Endothelial cell of umbilical vein (primary cell): ENCODE data around the gene DCUN1D5. TPM values are rescaled to one million over a fixed set of nuclear protein-coding genes. Genes with fewer than 3 reads are reported as not detected.

Source experiments
- BruUV-seq: library from RNA; stranded (reverse); fragments of 400-500 nt; replicated peaks from 2 replicates; lab custom pipeline; 2021; lab: Mats Ljungman, UMichigan
- CTCF ChIA-PET: fragments of 300-600, 350-600 bp; sonication (Branson Sonifier 250); formaldehyde crosslinking; loops from one replicate; lab custom pipeline; 2021; ENCODE audit warnings: antibody characterized with exemption, inconsistent platforms; lab: Charles Lee
- POLR2A ChIA-PET: fragments of 300-600, 350-600 bp; sonication (Branson Sonifier 250); formaldehyde crosslinking; loops from one replicate; lab custom pipeline; 2021; ENCODE audit warnings: antibody characterized with exemption, inconsistent platforms; lab: Charles Lee
- DNase-seq: peaks from one replicate; pipeline ENCODE4 v3.0.0-alpha.2; 2011; ENCODE audit warnings: low read depth, low spot score
- FAIRE-seq: peaks from 2 replicates; lab custom pipeline; 2011; peaks lifted over from hg19 to GRCh38; lab: Jason Lieb, UNC
- H2AFZ ChIP-seq: 2 replicates; pipeline ENCODE4 v1.6.0; 2012; ENCODE audit warnings: low read depth, low read length, control low read depth, inconsistent platforms
- H3K27ac ChIP-seq: 2 replicates; pipeline ENCODE4 v1.5.1; 2011; ENCODE audit warnings: low read depth, mild to moderate bottlenecking, control low read depth, low read length, moderate library complexity; ENCODE audit not compliant: insufficient read depth
- H3K27me3 ChIP-seq, 2 experiments: 2 replicates each; pipeline versions ENCODE4 v1.6.0 to v1.6.1; 2011; ENCODE audit warnings: low read length in 2 of 2, mixed read lengths in 1 of 2; ENCODE audit not compliant: control insufficient read depth in 2 of 2, insufficient read depth in 2 of 2
- H3K36me3 ChIP-seq, 2 experiments: 2 replicates in 1 of 2; 3 replicates in 1 of 2; pipeline ENCODE4 v1.5.1; 2011; ENCODE audit warnings: low read length in 2 of 2, mild to moderate bottlenecking in 1 of 2, moderate library complexity in 1 of 2; ENCODE audit not compliant: control insufficient read depth in 2 of 2, insufficient read depth in 2 of 2; ENCODE audit errors: extremely low read depth in 1 of 2
- H3K4me1 ChIP-seq: 3 replicates; pipeline ENCODE4 v1.5.1; 2011; ENCODE audit warnings: mild to moderate bottlenecking, low read length; ENCODE audit not compliant: control insufficient read depth, insufficient read depth; ENCODE audit errors: extremely low read depth
- H3K4me2 ChIP-seq: 2 replicates; pipeline ENCODE4 v1.6.1; 2011; ENCODE audit warnings: low read length, control low read depth, mixed read lengths; ENCODE audit not compliant: insufficient read depth
- H3K4me3 ChIP-seq, 3 experiments: fragments of 200-600 bp in 1 of 3; sonication (generic), shearing (Covaris generic) in 1 of 3; replicated peaks in 1 of 3; 2 replicates each; pipeline ENCODE4 v1.5.1; 2011 to 2016; ENCODE audit warnings: control low read depth in 3 of 3, low read length in 3 of 3, mild to moderate bottlenecking in 2 of 3, inconsistent platforms in 1 of 3, low read depth in 1 of 3, moderate library complexity in 1 of 3; ENCODE audit not compliant: insufficient read depth in 1 of 3
- H3K79me2 ChIP-seq: 2 replicates; pipeline ENCODE4 v1.6.0; 2012; ENCODE audit warnings: low read length, inconsistent platforms; ENCODE audit not compliant: control insufficient read depth, insufficient read depth
- H3K9ac ChIP-seq: replicated peaks from 2 replicates; pipeline ENCODE3; 2011; ENCODE audit warnings: low read length, control low read depth; ENCODE audit not compliant: insufficient read depth; ENCODE audit errors: extremely low read depth
- H3K9me1 ChIP-seq: replicated peaks from 3 replicates; pipeline ENCODE4 v1.6.0; 2011; ENCODE audit warnings: mild to moderate bottlenecking, low read length; ENCODE audit not compliant: control insufficient read depth, insufficient read depth; ENCODE audit errors: extremely low read depth
- H3K9me3 ChIP-seq: replicated peaks from 2 replicates; pipeline ENCODE4 v1.5.1; 2012; ENCODE audit warnings: low read length, inconsistent platforms; ENCODE audit not compliant: control insufficient read depth, insufficient read depth
- H4K20me1 ChIP-seq: replicated peaks from 2 replicates; pipeline ENCODE3; 2011; ENCODE audit warnings: mild to moderate bottlenecking, low read length; ENCODE audit not compliant: control insufficient read depth, insufficient read depth; ENCODE audit errors: extremely low read depth
- CTCF ChIP-seq, 2 donors: IDR thresholded peaks; 1 replicate in 1 of 2; 2 replicates in 1 of 2; pipeline ENCODE4 v1.5.1; 2011; ENCODE audit warnings: low read length in 2 of 2, mild to moderate bottlenecking in 2 of 2, moderate library complexity in 2 of 2, control low read depth in 1 of 2, inconsistent platforms in 1 of 2, low read depth in 1 of 2; ENCODE audit not compliant: insufficient read depth in 1 of 2; ENCODE audit errors: extremely low read depth in 1 of 2
- EZH2 ChIP-seq: IDR thresholded peaks from 2 replicates; pipeline ENCODE4 v1.6.1; 2012; ENCODE audit warnings: borderline replicate concordance, low read depth, mild to moderate bottlenecking, moderate library complexity, low read length, inconsistent platforms; ENCODE audit not compliant: severe bottlenecking
- FOS ChIP-seq: IDR thresholded peaks from 2 replicates; pipeline ENCODE4 v1.6.1; 2011; ENCODE audit warnings: mild to moderate bottlenecking, low read length, moderate library complexity, borderline replicate concordance; ENCODE audit not compliant: insufficient read depth
- GATA2 ChIP-seq: IDR thresholded peaks from 2 replicates; pipeline ENCODE4 v1.7.0; 2011; ENCODE audit warnings: low read depth, mild to moderate bottlenecking, moderate library complexity, mixed read lengths, low read length; ENCODE audit not compliant: insufficient read length, insufficient read depth
- JUN ChIP-seq: IDR thresholded peaks from 2 replicates; pipeline ENCODE4 v1.6.1; 2011; ENCODE audit warnings: borderline replicate concordance, low read depth; ENCODE audit not compliant: insufficient read length, insufficient read depth
- MAX ChIP-seq: IDR thresholded peaks from 2 replicates; pipeline ENCODE4 v1.6.1; 2011; ENCODE audit not compliant: insufficient read depth, insufficient read length
- MYC ChIP-seq: IDR thresholded peaks from one replicate; pipeline ENCODE4 v1.6.1; 2011; ENCODE audit warnings: mild to moderate bottlenecking, low read depth, low read length
- POLR2A ChIP-seq: IDR thresholded peaks from 2 replicates; pipeline ENCODE4 v1.6.1; 2012; ENCODE audit warnings: low read depth, mild to moderate bottlenecking, control low read depth, low read length
- POLR2AphosphoS5 ChIP-seq: IDR thresholded peaks from 2 replicates; pipeline ENCODE4 v1.6.1; 2012; ENCODE audit warnings: low read depth, mild to moderate bottlenecking, control low read depth, low read length, moderate library complexity; ENCODE audit not compliant: insufficient read depth
- dilution Hi-C: fragments of 300-500 bp; cut with MboI; formaldehyde crosslinking; loops from one replicate; pipeline ENCODE4 v1.15.0; 2019; ENCODE audit warnings: low sequenced_read_pairs; ENCODE audit not compliant: extremely low pct_ligation_motif_present
- intact Hi-C: fragments of 100-400 bp; cut with micrococcal nuclease; formaldehyde crosslinking; loops from one replicate; pipeline ENCODE4 v1.10.0; 2022
- polyA plus RNA-seq, 4 experiments: library from polyadenylated mRNA; depleted of rRNA in 3 of 4; stranded (reverse) in 3 of 4; unstranded in 1 of 4; fragments of >200 nt; gene quantifications; 2 replicates each; pipeline versions ENCODE4 v1.2.1 to v1.2.3, GENCODE V29; 2011 to 2012; ENCODE audit warnings: missing spikeins in 1 of 4
- total RNA-seq: library from RNA; stranded (reverse); gene quantifications from 2 replicates; pipeline ENCODE4 v1.2.3, GENCODE V29; 2021

Gene DCUN1D5
- total and polyA plus RNA-seq, 2 donors (not counting 3 experiments of a cell fraction or from before 2014, with no cell fraction given) = 32.9 to 49.8 TPM

GRCh38 chr11:103047837-103048236, 44.1 kb downstream of the DCUN1D5 start:
- Histone ChIP-seq H4K20me1 (no peaks in the 10 kb centered on the region), H3K36me3 (no peaks in the 10 kb centered on the region), H3K4me2 (no peak overlapping the region), H3K4me3 (no peak overlapping the region), H3K9me3 (no peaks in the 10 kb centered on the region), H3K27ac (no peak overlapping the region), H3K4me1 (no peaks in the 10 kb centered on the region), H3K27me3 (no peaks in the 10 kb centered on the region), H3K9ac (no peak overlapping the region), H3K79me2 (no peaks in the 10 kb centered on the region), H3K9me1 (no peaks in the 10 kb centered on the region), H2AFZ (no peak overlapping the region)
- POLR2A ChIA-PET = no interaction called here
- FAIRE-seq (no peak), DNase-seq (no peak)
- no peak for TF ChIP-seq FOS
- TF ChIP-seq CTCF (IDR thresholded peaks at IDR 0.05; ENCODE audit: extremely low read depth in 1 of 2, insufficient read depth in 1 of 2, low read depth in 1 of 2, low read length in 2 of 2) = no peak
- no peak for TF ChIP-seq JUN
- TF ChIP-seq GATA2 = no peak
- TF ChIP-seq EZH2 = no peak
- no peak for TF ChIP-seq MYC
- TF ChIP-seq MAX = no peak
- TF ChIP-seq POLR2AphosphoS5 = no peak
- no peak for TF ChIP-seq POLR2A
- CTCF ChIA-PET = interaction anchor here (0.9 to 1.2 kb wide), 4 partner anchors 10 to 133 kb away, joined by 3 read pairs; no protein-coding TSS in a partner anchor
- intact Hi-C loops = no loop called here
- BruUV-seq = no TSS peak
- dilution Hi-C loops = no loop called here
